Left lung (tissue), 10 donors: Measurements from ENCODE around the gene GOLGB1. TPM values are rescaled to one million over a fixed set of nuclear protein-coding genes. Genes with fewer than 3 reads are reported as not detected.

Source experiments
- ATAC-seq: fragments of 200-7000 bp; cut with Tn5 transposase; one replicate; pipeline ENCODE4 v1.9.1; 2020; ENCODE audit warnings: moderate library complexity
- DNase-seq, 4 donors: peaks; one replicate each; pipeline ENCODE4 v3.0.0-alpha.2; 2013 to 2020
- H3K27ac ChIP-seq, 2 donors: fragments of 200-600 bp; sonication (generic) in 1 of 2; one replicate each; pipeline versions ENCODE4 v1.5.0 to v1.8.0; 2020 to 2021
- H3K27me3 ChIP-seq, 2 donors: fragments of 200-600 bp; sonication (generic) in 1 of 2; one replicate each; pipeline versions ENCODE4 v1.5.0 to v1.8.0; 2020 to 2021
- H3K36me3 ChIP-seq, 2 donors: fragments of 200-600 bp; sonication (generic) in 1 of 2; one replicate each; pipeline versions ENCODE4 v1.5.0 to v1.8.0; 2020 to 2021
- H3K4me1 ChIP-seq, 2 donors: fragments of 200-600 bp; one replicate each; pipeline ENCODE4 v1.8.0; 2021
- H3K4me3 ChIP-seq, 2 donors: fragments of 200-600 bp; sonication (generic) in 1 of 2; one replicate each; pipeline versions ENCODE4 v1.5.0 to v1.8.0; 2020 to 2021; ENCODE audit warnings: mild to moderate bottlenecking in 1 of 2
- H3K9me3 ChIP-seq, 2 donors: fragments of 200-600 bp; sonication (generic) in 1 of 2; one replicate each; pipeline versions ENCODE4 v1.5.0 to v1.8.0; 2020 to 2021
- intact Hi-C, 2 donors: fragments of 100-400 bp; cut with DNase I; formaldehyde crosslinking; loops; one replicate each; pipeline versions ENCODE4 v1.11.2 to v1.14.2; 2022
- polyA plus RNA-seq, 6 donors: library from polyadenylated mRNA; unstranded; fragments of 120-200 nt; gene quantifications; one replicate each; pipeline ENCODE4 v1.2.1, GENCODE V29; 2013; ENCODE audit not compliant: insufficient read length in 6 of 6
- total RNA-seq, 2 donors: library from RNA; stranded (reverse); fragmentation: NEBNext Ultra II Directional; extraction: Animal tissue kit (Norgen Biotek cat#: 25700); gene quantifications; one replicate each; pipeline ENCODE4 v1.2.1, GENCODE V29; 2021
- TF ChIP-seq, protein P1 (sequence below), 2 donors: fragments of 200-600 bp; sonication (generic) in 1 of 2; IDR thresholded peaks; one replicate each; pipeline versions ENCODE4 v1.5.0 to v1.8.0; 2021; ENCODE audit warnings: antibody characterized with exemption in 2 of 2
- donor health status: DM: no; HTN: yes; CAD: no.
- donor health status: DM: no; HTN: no; CAD: no.

GOLGB1 gene
- total and polyA plus RNA-seq, 8 donors: 45.9 to 75.7 (median 71.0) TPM

DNA sequence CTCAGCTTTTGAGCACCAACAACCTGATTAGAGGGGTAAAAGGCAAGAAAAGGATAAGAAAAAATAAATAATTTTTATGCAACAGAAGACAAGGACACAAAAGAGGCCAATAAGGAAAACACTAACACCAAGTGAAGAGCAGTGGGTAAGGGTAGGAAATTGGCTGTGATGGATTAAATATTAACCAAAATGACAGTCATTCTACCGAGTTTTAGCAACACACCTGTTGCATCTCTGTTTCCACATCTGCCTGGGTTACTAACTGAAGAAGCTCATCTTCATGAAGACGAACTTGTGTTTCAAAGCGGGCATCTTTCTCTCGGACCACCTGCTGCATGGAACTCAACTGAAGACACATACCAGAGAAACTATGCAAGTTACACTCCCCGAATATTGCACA is 30.1 kb downstream of the GOLGB1 start:
- DNase-seq: no peak
- Histone ChIP-seq H3K27me3 (no peaks in the 10 kb centered on the region), H3K9me3 (no peaks in the 10 kb centered on the region), H3K4me1 (no peaks in the 10 kb centered on the region), H3K36me3 (peaks cover 0 to 99% of the 10 kb centered on the region in 2 donors), H3K4me3 (no peak overlapping the region), H3K27ac (no peak overlapping the region)
- ATAC-seq: no peak
- intact Hi-C loops: no loop called here
- TF ChIP-seq, protein P1, sequence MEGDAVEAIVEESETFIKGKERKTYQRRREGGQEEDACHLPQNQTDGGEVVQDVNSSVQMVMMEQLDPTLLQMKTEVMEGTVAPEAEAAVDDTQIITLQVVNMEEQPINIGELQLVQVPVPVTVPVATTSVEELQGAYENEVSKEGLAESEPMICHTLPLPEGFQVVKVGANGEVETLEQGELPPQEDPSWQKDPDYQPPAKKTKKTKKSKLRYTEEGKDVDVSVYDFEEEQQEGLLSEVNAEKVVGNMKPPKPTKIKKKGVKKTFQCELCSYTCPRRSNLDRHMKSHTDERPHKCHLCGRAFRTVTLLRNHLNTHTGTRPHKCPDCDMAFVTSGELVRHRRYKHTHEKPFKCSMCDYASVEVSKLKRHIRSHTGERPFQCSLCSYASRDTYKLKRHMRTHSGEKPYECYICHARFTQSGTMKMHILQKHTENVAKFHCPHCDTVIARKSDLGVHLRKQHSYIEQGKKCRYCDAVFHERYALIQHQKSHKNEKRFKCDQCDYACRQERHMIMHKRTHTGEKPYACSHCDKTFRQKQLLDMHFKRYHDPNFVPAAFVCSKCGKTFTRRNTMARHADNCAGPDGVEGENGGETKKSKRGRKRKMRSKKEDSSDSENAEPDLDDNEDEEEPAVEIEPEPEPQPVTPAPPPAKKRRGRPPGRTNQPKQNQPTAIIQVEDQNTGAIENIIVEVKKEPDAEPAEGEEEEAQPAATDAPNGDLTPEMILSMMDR (IDR thresholded peaks at IDR 0.05): no peak

- no peak overlapping the region for H3K27ac ChIP-seq
- no peaks in the 10 kb centered on the region for H3K4me1 ChIP-seq
- no peaks in the 10 kb centered on the region for H3K27me3 ChIP-seq
- TF ChIP-seq, protein P1 (IDR thresholded peaks at IDR 0.05): no peak
- H3K36me3 ChIP-seq: peaks cover 0 to 99% of the 10 kb centered on the region in 2 donors
- ATAC-seq (no peak), DNase-seq (no peak)
- no peak overlapping the region for H3K4me3 ChIP-seq
- intact Hi-C loops: no loop called here
- no peaks in the 10 kb centered on the region for H3K9me3 ChIP-seq
Measured at GRCh38 chr3:121718205-121718846, 31.2 kb downstream of the GOLGB1 start.

GRCh38 chr3:121710347-121710746 is 39.2 kb downstream of the GOLGB1 start:
- no peak for DNase-seq
- intact Hi-C loops: no loop called here
- no peak overlapping the region for H3K27ac ChIP-seq
- TF ChIP-seq, protein P1 (IDR thresholded peaks at IDR 0.05): no peak
- H3K27me3 ChIP-seq: no peaks in the 10 kb centered on the region
- no peak for ATAC-seq
- H3K4me3 ChIP-seq: no peak overlapping the region
- no peaks in the 10 kb centered on the region for H3K9me3 ChIP-seq
- no peaks in the 10 kb centered on the region for H3K4me1 ChIP-seq
- peaks cover 0 to 56% of the 10 kb centered on the region in 2 donors for H3K36me3 ChIP-seq

GRCh38 chr3:121707531-121708273 is 41.8 kb downstream of the GOLGB1 start:
- H3K27me3 ChIP-seq: no peaks in the 10 kb centered on the region
- H3K4me1 ChIP-seq: no peaks in the 10 kb centered on the region
- H3K27ac ChIP-seq: no peak overlapping the region
- intact Hi-C loops: no loop called here
- peaks cover 0 to 39% of the 10 kb centered on the region in 2 donors for H3K36me3 ChIP-seq
- peaks cover 0 to 4% of the 10 kb centered on the region in 2 donors for H3K9me3 ChIP-seq
- ATAC-seq: no peak
- no peak overlapping the region for H3K4me3 ChIP-seq
- no peak for DNase-seq
- TF ChIP-seq, protein P1 (IDR thresholded peaks at IDR 0.05): no peak

- intact Hi-C loops: no loop called here
- no peak overlapping the region for H3K4me3 ChIP-seq
- peaks cover 0 to 49% of the 10 kb centered on the region in 2 donors for H3K36me3 ChIP-seq
- H3K4me1 ChIP-seq: no peaks in the 10 kb centered on the region
- H3K27ac ChIP-seq: no peak overlapping the region
- TF ChIP-seq, protein P1 (IDR thresholded peaks at IDR 0.05): no peak
- DNase-seq (no peak), ATAC-seq (no peak)
- H3K9me3 ChIP-seq: peaks cover 0 to 4% of the 10 kb centered on the region in 2 donors
- H3K27me3 ChIP-seq: no peaks in the 10 kb centered on the region
Measured at GRCh38 chr3:121705541-121705940, 44.0 kb downstream of the GOLGB1 start.
